ENCODE data around the gene ARID3C.

The ARID3C gene

GRCh38 chr9:34628656-34629490 lies at the start of gene ARID3C:
TSS of gene ARID3C (minus strand) at chr9:34629066. CDS start at chr9:34628014, 1,052 bp downstream.
- peak; percentile 35 for DNase-seq (ENCODE audit: low spot score)

GRCh38 chr9:34675869-34676268 lies 47.0 kb upstream of the ARID3C start:
- DNase-seq (ENCODE audit: low spot score) = no peak

GRCh38 chr9:34675048-34675714 lies 46.3 kb upstream of the ARID3C start:
- DNase-seq (ENCODE audit: low spot score) = peak; percentile 67

- DNase-seq (ENCODE audit: low spot score) = no peak
These were observed 45.6 kb upstream of the ARID3C start for GRCh38 chr9:34674440-34674839.

GRCh38 chr9:34671307-34671706 lies 42.4 kb upstream of the ARID3C start:
- DNase-seq (ENCODE audit: low spot score) = no peak

- DNase-seq (ENCODE audit: low spot score) = no peak
These were observed 41.1 kb upstream of the ARID3C start for GRCh38 chr9:34669809-34670562.

- peak; percentile 89 for DNase-seq (ENCODE audit: low spot score)
These were observed 36.8 kb upstream of the ARID3C start for GRCh38 chr9:34665381-34666250.

GRCh38 chr9:34665067-34665380 lies 36.2 kb upstream of the ARID3C start:
- no peak for DNase-seq (ENCODE audit: low spot score)

GRCh38 chr9:34664281-34665066 lies 35.6 kb upstream of the ARID3C start:
- peak; percentile 60 for DNase-seq (ENCODE audit: low spot score)

- no peak for DNase-seq (ENCODE audit: low spot score)
These were observed 34.4 kb upstream of the ARID3C start for GRCh38 chr9:34663303-34663605.

- DNase-seq (ENCODE audit: low spot score) = no peak
These were observed 33.8 kb upstream of the ARID3C start, which contains the start of gene CCL27 for GRCh38 chr9:34662526-34663302. TSS of gene CCL27 (minus strand) at chr9:34662657. CDS start at chr9:34662633, 24 bp downstream.

- DNase-seq (ENCODE audit: low spot score) = no peak
These were observed 30.9 kb upstream of the ARID3C start for GRCh38 chr9:34659592-34660253.

GRCh38 chr9:34658461-34658860 lies 29.6 kb upstream of the ARID3C start:
- DNase-seq (ENCODE audit: low spot score) = no peak

GRCh38 chr9:34656992-34657391 lies 28.1 kb upstream of the ARID3C start:
- no peak for DNase-seq (ENCODE audit: low spot score)

- no peak for DNase-seq (ENCODE audit: low spot score)
These were observed 26.5 kb upstream of the ARID3C start for GRCh38 chr9:34655394-34655793.

GRCh38 chr9:34654323-34655051 lies 25.6 kb upstream of the ARID3C start:
- DNase-seq (ENCODE audit: low spot score) = no peak

- no peak for DNase-seq (ENCODE audit: low spot score)
These were observed 24.5 kb upstream of the ARID3C start for GRCh38 chr9:34653151-34654072.

GRCh38 chr9:34652602-34653000 lies 23.7 kb upstream of the ARID3C start:
- DNase-seq (ENCODE audit: low spot score) = no peak

Data from LoVo (cell line).